Uterus (tissue), 4 donors: ENCODE data around the gene ICE1. TPM values are rescaled to one million over a fixed set of nuclear protein-coding genes. Genes with fewer than 3 reads are reported as not detected.
A peak's percentile ranks its signal among the peaks of the same experiment; 100 is the strongest.
"Not testable (repeated sequence)": the region's sequence is repeated elsewhere in the genome, so short reads cannot be mapped to it uniquely, and the experiment has no call there.

ENCODE experiments used
- DNase-seq, 2 donors: peaks; one replicate each; pipeline ENCODE4 v3.0.0-alpha.2; 2019 to 2020
- H3K27ac ChIP-seq, 2 donors: fragments of 200-600 bp; sonication (generic); 1 replicate in 1 of 2; 2 replicates in 1 of 2; pipeline ENCODE4 v1.5.1; 2016 to 2018
- H3K27me3 ChIP-seq, 2 donors: fragments of 200-600 bp; sonication (generic); one replicate each; pipeline ENCODE4 v1.5.1; 2018 to 2019; ENCODE audit warnings: control low read depth in 1 of 2
- H3K36me3 ChIP-seq, 2 donors: fragments of 200-600 bp; sonication (generic); one replicate each; pipeline ENCODE4 v1.5.1; 2019; ENCODE audit warnings: control low read depth in 1 of 2
- H3K4me1 ChIP-seq, 2 donors: fragments of 200-600 bp; sonication (generic); one replicate each; pipeline ENCODE4 v1.5.1; 2018 to 2019; ENCODE audit warnings: control low read depth in 1 of 2
- H3K4me3 ChIP-seq, 2 donors: fragments of 200-600 bp; sonication (generic); 1 replicate in 1 of 2; 2 replicates in 1 of 2; pipeline ENCODE4 v1.5.1; 2018 to 2019; ENCODE audit warnings: mild to moderate bottlenecking in 1 of 2
- H3K9me3 ChIP-seq, 2 donors: fragments of 200-600 bp; sonication (generic); one replicate each; pipeline ENCODE4 v1.5.1; 2019; ENCODE audit warnings: control low read depth in 1 of 2
- CTCF ChIP-seq, 4 experiments: fragments of 200-600 bp in 2 of 4; fragments of 450-650 bp in 2 of 4; sonication (generic) in 2 of 4; IDR thresholded peaks; one replicate each; pipeline ENCODE4 v1.5.1; 2016 to 2019; ENCODE audit warnings: antibody characterized with exemption in 4 of 4, mild to moderate bottlenecking in 2 of 4, moderate library complexity in 1 of 4
- POLR2A ChIP-seq, 2 donors: fragments of 450-650 bp; IDR thresholded peaks; one replicate each; pipeline ENCODE4 v1.6.1; 2016; ENCODE audit warnings: antibody characterized with exemption in 2 of 2, mild to moderate bottlenecking in 1 of 2, moderate library complexity in 1 of 2
- intact Hi-C: fragments of 100-400 bp; cut with DNase I; formaldehyde crosslinking; loops from one replicate; pipeline ENCODE4 v1.15.1; 2023; ENCODE audit warnings: low total_unique reads
- total RNA-seq, 4 donors: library from RNA; depleted of rRNA in 3 of 4; stranded (reverse); fragments of >200 nt in 3 of 4; gene quantifications; one replicate each; pipeline versions ENCODE4 v1.1.0 to v1.2.4, GENCODE V29; 2014 to 2023
- donor health status: DM: yes; HTN: yes; CAD: no.

The ICE1 gene
- total RNA-seq, 4 donors from 2014 or later = 23.2 to 218 (median 55.1) TPM

GRCh38 chr5:5384660-5385330 lies 37.7 kb upstream of the ICE1 start:
- Histone ChIP-seq H3K27ac (peak overlapping the region; percentile 48 to 58), H3K4me1 (peaks cover 0 to 13% of the 10 kb centered on the region in 2 donors), H3K36me3 (no peaks in the 10 kb centered on the region), H3K4me3 (no peak overlapping the region), H3K9me3 (no peaks in the 10 kb centered on the region), H3K27me3 (no peaks in the 10 kb centered on the region)
- intact Hi-C loops = no loop called here
- DNase-seq = peak in 1 of 2 donors; percentile 25
- TF ChIP-seq CTCF (IDR thresholded peaks at IDR 0.05) (no peak), POLR2A (IDR thresholded peaks at IDR 0.05) (no peak)

GRCh38 chr5:5385331-5385662 lies 37.2 kb upstream of the ICE1 start:
- DNase-seq = no peak
- H3K27ac ChIP-seq = peak overlapping the region; percentile 48 to 58

GRCh38 chr5:5386329-5386728 lies 36.1 kb upstream of the ICE1 start:
- intact Hi-C loops = no loop called here
- DNase-seq = no peak
- H3K27ac ChIP-seq = no peak overlapping the region
- H3K27me3 ChIP-seq = no peaks in the 10 kb centered on the region
- no peaks in the 10 kb centered on the region for H3K9me3 ChIP-seq
- TF ChIP-seq CTCF (IDR thresholded peaks at IDR 0.05) = no peak
- no peaks in the 10 kb centered on the region for H3K36me3 ChIP-seq
- no peak overlapping the region for H3K4me3 ChIP-seq
- H3K4me1 ChIP-seq = peaks cover 0 to 13% of the 10 kb centered on the region in 2 donors

More at GRCh38 chr5:5385331-5385662, 37.2 kb upstream of the ICE1 start:
- no peak for TF ChIP-seq CTCF (IDR thresholded peaks at IDR 0.05)
- intact Hi-C loops = no loop called here
- Histone ChIP-seq H3K9me3 (no peaks in the 10 kb centered on the region), H3K4me1 (peaks cover 0 to 13% of the 10 kb centered on the region in 2 donors), H3K4me3 (no peak overlapping the region), H3K36me3 (no peaks in the 10 kb centered on the region), H3K27me3 (no peaks in the 10 kb centered on the region)

- H3K27ac ChIP-seq = no peak overlapping the region
- TF ChIP-seq POLR2A (IDR thresholded peaks at IDR 0.05) (no peak), CTCF (IDR thresholded peaks at IDR 0.05) (no peak)
- no peaks in the 10 kb centered on the region for H3K36me3 ChIP-seq
- H3K4me3 ChIP-seq = no peak overlapping the region
- intact Hi-C loops = no loop called here
- H3K27me3 ChIP-seq = no peaks in the 10 kb centered on the region
- DNase-seq = no peak
- H3K4me1 ChIP-seq = peaks cover 0 to 4% of the 10 kb centered on the region in 2 donors
- H3K9me3 ChIP-seq = no peaks in the 10 kb centered on the region
Observed at GRCh38 chr5:5387192-5387591, 35.3 kb upstream of the ICE1 start.

- intact Hi-C loops = no loop called here
- no peaks in the 10 kb centered on the region for H3K27me3 ChIP-seq
- no peaks in the 10 kb centered on the region for H3K36me3 ChIP-seq
- no peak for DNase-seq
- H3K4me1 ChIP-seq = peaks cover 0 to 4% of the 10 kb centered on the region in 2 donors
- no peak for TF ChIP-seq POLR2A (IDR thresholded peaks at IDR 0.05)
- no peak for TF ChIP-seq CTCF (IDR thresholded peaks at IDR 0.05)
- H3K4me3 ChIP-seq = no peak overlapping the region
- H3K27ac ChIP-seq = no peak overlapping the region
- H3K9me3 ChIP-seq = no peaks in the 10 kb centered on the region
Observed at GRCh38 chr5:5387777-5388176, 34.7 kb upstream of the ICE1 start.

GRCh38 chr5:5390121-5390869 lies 32.2 kb upstream of the ICE1 start:
- intact Hi-C loops, H3K27me3 ChIP-seq, H3K4me3 ChIP-seq: not testable (repeated sequence)

GRCh38 chr5:5392504-5392903 lies 30.0 kb upstream of the ICE1 start:
- H3K27me3 ChIP-seq = not testable (repeated sequence)

More at GRCh38 chr5:5390121-5390869, 32.2 kb upstream of the ICE1 start:
- peak overlapping the region in 1 of 2 donors; percentile 39 for H3K27ac ChIP-seq
- peak; percentile 55 to 69 for DNase-seq
- not testable (repeated sequence) for H3K9me3 ChIP-seq, H3K36me3 ChIP-seq, H3K4me1 ChIP-seq

More at GRCh38 chr5:5392504-5392903, 30.0 kb upstream of the ICE1 start:
- intact Hi-C loops, H3K36me3 ChIP-seq, H3K4me1 ChIP-seq, H3K9me3 ChIP-seq, H3K27ac ChIP-seq, DNase-seq, H3K4me3 ChIP-seq: not testable (repeated sequence)
